Tibial nerve (tissue), 4 donors: ENCODE data around the gene RPN1.
"Not testable (repeated sequence)": the region's sequence is repeated elsewhere in the genome, so short reads cannot be mapped to it uniquely, and the experiment has no call there.

Source experiments
- CTCF ChIP-seq, 5 experiments: fragments of 200-600 bp in 3 of 5; fragments of 450-650 bp in 2 of 5; sonication (generic) in 3 of 5; IDR thresholded peaks; one replicate each; pipeline ENCODE4 v1.5.1; 2016 to 2019; ENCODE audit warnings: antibody characterized with exemption in 5 of 5, mild to moderate bottlenecking in 3 of 5, moderate library complexity in 2 of 5
- EP300 ChIP-seq, 2 donors: sonication (generic); formaldehyde crosslinking; IDR thresholded peaks; one replicate each; pipeline ENCODE4 v1.6.1; 2017; ENCODE audit warnings: antibody characterized with exemption in 2 of 2, mild to moderate bottlenecking in 1 of 2
- POLR2A ChIP-seq, 2 donors: fragments of 450-650 bp; IDR thresholded peaks; one replicate each; pipeline ENCODE4 v1.6.1; 2017; ENCODE audit warnings: antibody characterized with exemption in 2 of 2, mild to moderate bottlenecking in 2 of 2, moderate library complexity in 2 of 2

- not testable (repeated sequence) for TF ChIP-seq CTCF, POLR2A, EP300 (IDR thresholded peaks at IDR 0.05)
These were observed 64.2 kb downstream of the RPN1 start for GRCh38 chr3:128586391-128586790.
